Left kidney (tissue), 2 donors: ENCODE measurements around the gene SPECC1. TPM values are rescaled to one million over a fixed set of nuclear protein-coding genes. Genes with fewer than 3 reads are reported as not detected.

Experiments used
- DNase-seq: peaks from one replicate; pipeline ENCODE4 v3.0.0-alpha.2; 2013
- polyA plus RNA-seq: library from polyadenylated mRNA; unstranded; fragments of 120-200 nt; gene quantifications from one replicate; pipeline ENCODE4 v1.2.1, GENCODE V29; 2013; ENCODE audit not compliant: insufficient read length

Gene SPECC1
- polyA plus RNA-seq, 1 donor, result 18.4 TPM

GRCh38 chr17:20273741-20274500 is 264.8 kb downstream of the SPECC1 start:
- no peak for DNase-seq

- no peak for DNase-seq
Measured at GRCh38 chr17:20275653-20276052, 266.5 kb downstream of the SPECC1 start.

GRCh38 chr17:20276421-20276820 is 267.3 kb downstream of the SPECC1 start:
- DNase-seq, result no peak

- DNase-seq, result no peak
Measured at GRCh38 chr17:20278805-20279204, 269.6 kb downstream of the SPECC1 start.

- no peak for DNase-seq
Measured at GRCh38 chr17:20279631-20280030, 270.5 kb downstream of the SPECC1 start.

GRCh38 chr17:20280051-20280450 is 270.9 kb downstream of the SPECC1 start:
- no peak for DNase-seq

GRCh38 chr17:20280851-20281250 is 271.7 kb downstream of the SPECC1 start:
- DNase-seq, result no peak

- DNase-seq, result no peak
Measured at GRCh38 chr17:20281860-20282259, 272.7 kb downstream of the SPECC1 start.

- no peak for DNase-seq
Measured at GRCh38 chr17:20282526-20283308, 273.6 kb downstream of the SPECC1 start.

GRCh38 chr17:20284022-20284421 is 274.9 kb downstream of the SPECC1 start:
- no peak for DNase-seq

- no peak for DNase-seq
Measured at GRCh38 chr17:20284570-20285295, 275.6 kb downstream of the SPECC1 start.

GRCh38 chr17:20289984-20290383 is 280.8 kb downstream of the SPECC1 start:
- no peak for DNase-seq

GRCh38 chr17:20291853-20292252 is 282.7 kb downstream of the SPECC1 start:
- no peak for DNase-seq

- DNase-seq, result no peak
Measured at GRCh38 chr17:20293501-20293900, 284.3 kb downstream of the SPECC1 start.

- no peak for DNase-seq
Measured at GRCh38 chr17:20294120-20294519, 285.0 kb downstream of the SPECC1 start.

- DNase-seq, result no peak
Measured at GRCh38 chr17:20299013-20299412, 289.9 kb downstream of the SPECC1 start.

GRCh38 chr17:20300436-20300934 is 291.3 kb downstream of the SPECC1 start:
- DNase-seq, result no peak

- DNase-seq, result no peak
Measured at GRCh38 chr17:20302246-20302917, 293.2 kb downstream of the SPECC1 start.

- no peak for DNase-seq
Measured at GRCh38 chr17:20304961-20305360, 295.8 kb downstream of the SPECC1 start.

- no peak for DNase-seq
Measured at GRCh38 chr17:20306924-20307323, 297.8 kb downstream of the SPECC1 start.

GRCh38 chr17:20307326-20307910 is 298.3 kb downstream of the SPECC1 start:
- DNase-seq, result no peak

- no peak for DNase-seq
Measured at GRCh38 chr17:20310481-20310880, 301.3 kb downstream of the SPECC1 start.
